Right lobe of liver (tissue), 4 donors: ENCODE measurements around the gene SRP68.

Source experiments
- POLR2A ChIP-seq: fragments of 450-650 bp; IDR thresholded peaks from one replicate; pipeline ENCODE4 v1.6.1; 2017; ENCODE audit warnings: antibody characterized with exemption, mild to moderate bottlenecking
- TF ChIP-seq, protein P1 (sequence below), 4 donors: fragments of 200-600 bp in 3 of 4; fragments of 450-650 bp in 1 of 4; IDR thresholded peaks; one replicate each; pipeline versions ENCODE4 v1.5.1 to v1.8.0; 2016 to 2022; ENCODE audit warnings: antibody characterized with exemption in 4 of 4, mild to moderate bottlenecking in 2 of 4
- donor health status: DM: no; HTN: no; CAD: no.
- donor health status: DM: no; HTN: no; CAD: no.
- donor health status: DM: no; HTN: yes; CAD: no.

- TF ChIP-seq, protein P1, sequence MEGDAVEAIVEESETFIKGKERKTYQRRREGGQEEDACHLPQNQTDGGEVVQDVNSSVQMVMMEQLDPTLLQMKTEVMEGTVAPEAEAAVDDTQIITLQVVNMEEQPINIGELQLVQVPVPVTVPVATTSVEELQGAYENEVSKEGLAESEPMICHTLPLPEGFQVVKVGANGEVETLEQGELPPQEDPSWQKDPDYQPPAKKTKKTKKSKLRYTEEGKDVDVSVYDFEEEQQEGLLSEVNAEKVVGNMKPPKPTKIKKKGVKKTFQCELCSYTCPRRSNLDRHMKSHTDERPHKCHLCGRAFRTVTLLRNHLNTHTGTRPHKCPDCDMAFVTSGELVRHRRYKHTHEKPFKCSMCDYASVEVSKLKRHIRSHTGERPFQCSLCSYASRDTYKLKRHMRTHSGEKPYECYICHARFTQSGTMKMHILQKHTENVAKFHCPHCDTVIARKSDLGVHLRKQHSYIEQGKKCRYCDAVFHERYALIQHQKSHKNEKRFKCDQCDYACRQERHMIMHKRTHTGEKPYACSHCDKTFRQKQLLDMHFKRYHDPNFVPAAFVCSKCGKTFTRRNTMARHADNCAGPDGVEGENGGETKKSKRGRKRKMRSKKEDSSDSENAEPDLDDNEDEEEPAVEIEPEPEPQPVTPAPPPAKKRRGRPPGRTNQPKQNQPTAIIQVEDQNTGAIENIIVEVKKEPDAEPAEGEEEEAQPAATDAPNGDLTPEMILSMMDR (IDR thresholded peaks at IDR 0.05): no peak
- no peak for TF ChIP-seq POLR2A
Observed at GRCh38 chr17:76051561-76051960, 20.8 kb downstream of the SRP68 start.
